ENCODE results near the gene SLC22A5. TPM values are rescaled to one million over a fixed set of nuclear protein-coding genes. Genes with fewer than 3 reads are reported as not detected.

Gene SLC22A5
- total RNA-seq, 1 experiment from 2014 or later = 3.7 TPM

Other genes with a start within 250 kb of the SLC22A5 start
- 99.6 and 133 TPM in 2 replicates for gene P4HA2, start 141.9 kb upstream of the SLC22A5 start, total RNA-seq (2014; rRNA removed; shearing (Covaris generic))
- 11.7 and 25.0 TPM in 2 replicates for gene PDLIM4, start 112.0 kb upstream of the SLC22A5 start, total RNA-seq (2014; rRNA removed; shearing (Covaris generic))
- gene SLC22A4, start 75.3 kb upstream of the SLC22A5 start, total RNA-seq (2014; rRNA removed; shearing (Covaris generic)) = 6.3 and 7.5 TPM in 2 replicates
- gene IRF1, start 121.1 kb downstream of the SLC22A5 start, total RNA-seq (2014; rRNA removed; shearing (Covaris generic)) = 31.7 and 36.1 TPM in 2 replicates
- gene IL5, start 173.8 kb downstream of the SLC22A5 start, total RNA-seq (2014; rRNA removed; shearing (Covaris generic)) = not detected in 2 replicates
- gene RAD50, start 187.3 kb downstream of the SLC22A5 start, total RNA-seq (2014; rRNA removed; shearing (Covaris generic)) = 11.6 and 14.3 TPM in 2 replicates

Measured in M059J (cell line).